Dermis microvascular lymphatic vessel endothelial cell (primary cell): ENCODE measurements around the gene CFAP298. TPM values are rescaled to one million over a fixed set of nuclear protein-coding genes. Genes with fewer than 3 reads are reported as not detected.
"Not testable (repeated sequence)": the region's sequence is repeated elsewhere in the genome, so short reads cannot be mapped to it uniquely, and the experiment has no call there.

ENCODE experiments used
- DNase-seq, 2 donors: peaks; one replicate each; pipeline versions ENCODE4 v3.0.0 to v3.0.0-alpha.2; 2010; ENCODE audit warnings: low read depth in 2 of 2
- total RNA-seq: library from RNA; depleted of rRNA; stranded (reverse); fragments of >200 nt; gene quantifications from 2 replicates; pipeline ENCODE4 v1.2.1, GENCODE V29; 2014

CFAP298 gene
- total RNA-seq, 1 donor from 2014 or later, result 34.1 TPM

DNA sequence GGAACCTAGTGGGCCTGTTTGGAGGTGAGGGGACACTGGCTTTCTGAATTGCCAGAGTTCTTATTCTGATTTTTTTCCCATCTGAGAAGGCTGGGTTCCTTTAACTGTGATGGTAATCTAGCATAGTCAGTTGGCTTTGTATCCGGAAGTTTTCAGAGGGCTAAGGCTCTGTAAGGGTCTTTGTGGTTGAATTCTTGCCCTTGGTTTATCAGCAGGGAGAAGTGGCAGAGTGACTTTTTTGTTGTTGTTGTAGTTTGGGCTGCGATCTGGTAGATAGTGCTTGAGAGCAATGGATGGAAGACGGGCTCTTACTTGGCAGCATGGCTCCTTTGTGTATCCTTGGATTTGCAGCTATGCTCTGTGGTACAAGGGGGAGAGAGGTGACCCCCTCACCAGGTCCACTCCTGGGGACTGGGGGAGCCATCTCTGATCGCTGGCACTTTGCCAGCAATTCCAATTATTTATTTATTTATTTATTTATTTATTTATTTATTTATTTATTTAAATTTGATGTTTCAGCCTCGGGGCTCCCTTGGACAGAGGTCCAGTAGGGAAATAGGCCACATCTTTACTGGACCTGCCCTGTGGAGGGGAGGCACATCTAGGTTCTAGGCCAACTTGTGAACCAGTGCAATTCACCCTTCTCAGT lies 45.3 kb downstream of the CFAP298 start:
- DNase-seq, result no peak

DNA sequence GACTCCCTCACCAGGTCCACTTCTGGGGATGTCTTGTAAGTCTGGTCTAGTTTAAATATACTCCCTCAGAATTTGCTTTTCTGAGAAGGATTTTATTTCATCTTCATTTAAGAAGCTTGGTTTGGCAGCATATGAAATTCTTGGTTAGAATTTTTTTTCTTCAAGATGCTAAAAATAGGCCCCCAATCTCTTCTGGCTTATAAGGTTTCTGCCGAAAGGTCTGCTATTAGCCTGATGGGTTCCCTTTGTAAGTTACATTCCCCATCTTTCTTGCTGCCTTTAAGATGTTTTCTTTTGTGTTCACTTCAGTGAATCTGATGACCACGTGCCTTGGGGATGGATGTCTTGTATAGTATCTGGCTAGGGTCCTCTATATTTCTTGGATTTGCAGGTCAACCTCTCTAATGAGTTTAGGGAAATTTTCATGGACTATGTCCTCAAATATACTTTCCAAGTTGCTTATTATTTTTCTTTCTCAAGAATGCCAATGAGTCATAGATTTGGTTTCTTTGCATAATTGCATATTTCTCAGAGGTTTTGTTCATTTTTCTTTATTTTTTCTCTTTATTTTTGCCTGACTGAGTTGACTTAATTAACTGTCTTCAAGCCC lies 46.2 kb downstream of the CFAP298 start:
- no peak for DNase-seq

DNA sequence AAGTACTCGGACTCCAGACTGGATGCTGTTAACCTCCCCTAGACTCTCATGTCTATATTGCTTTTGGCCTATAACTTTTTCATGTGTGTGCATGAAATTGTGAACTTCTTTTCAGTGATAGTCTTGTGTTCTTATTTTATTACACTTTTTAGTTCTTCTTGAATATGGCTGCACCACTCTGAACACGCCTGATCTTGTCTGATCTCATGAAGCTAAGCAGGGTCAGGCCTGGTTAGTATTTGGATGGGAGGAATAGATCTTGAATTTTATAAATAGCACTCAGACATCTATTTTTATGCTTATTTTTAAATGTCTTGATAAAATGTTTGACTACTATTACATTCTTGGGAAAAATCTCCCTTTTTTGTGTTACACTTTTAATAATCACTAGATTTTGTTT lies 49.3 kb downstream of the CFAP298 start:
- no peak for DNase-seq

DNA sequence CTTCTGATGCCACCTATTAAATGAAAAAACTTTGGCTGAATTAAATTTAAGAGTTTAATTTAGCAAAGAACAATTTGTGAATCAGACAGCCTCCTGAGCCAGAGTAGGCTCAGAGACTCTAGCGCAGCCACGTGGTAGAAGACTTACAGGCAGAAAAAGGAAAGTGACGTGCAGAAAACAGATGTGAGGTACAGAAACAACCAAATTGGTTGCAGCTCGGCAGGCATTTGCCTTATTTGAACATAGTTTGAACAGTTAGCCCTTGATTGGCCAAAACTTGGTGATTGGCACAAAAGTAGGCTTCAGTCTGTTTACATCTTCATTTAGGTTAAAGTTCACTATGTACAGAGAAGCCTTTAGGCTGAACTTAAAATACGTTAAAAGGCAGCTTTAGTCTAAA lies 49.8 kb downstream of the CFAP298 start:
- peak; percentile 43 to 64 for DNase-seq

DNA sequence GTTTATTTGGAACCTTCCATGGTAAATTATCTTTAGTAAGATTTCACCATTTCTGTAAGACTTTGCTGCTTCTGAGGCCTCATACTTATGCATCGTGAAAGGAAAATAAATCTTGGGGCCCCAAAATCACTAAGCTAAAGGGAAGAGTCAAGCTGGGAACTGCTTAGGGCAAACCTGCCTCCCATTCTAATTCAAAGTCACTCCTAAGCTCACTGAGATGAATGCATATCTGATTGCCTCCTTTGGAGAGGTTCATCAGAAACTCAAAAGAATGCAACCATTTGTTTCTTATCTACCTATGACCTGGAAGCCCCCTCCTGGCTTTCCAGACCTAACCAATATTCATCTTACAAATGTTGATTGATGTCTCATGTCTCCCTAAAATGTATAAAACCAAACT lies 50.7 kb downstream of the CFAP298 start:
- DNase-seq, result not testable (repeated sequence)

DNA sequence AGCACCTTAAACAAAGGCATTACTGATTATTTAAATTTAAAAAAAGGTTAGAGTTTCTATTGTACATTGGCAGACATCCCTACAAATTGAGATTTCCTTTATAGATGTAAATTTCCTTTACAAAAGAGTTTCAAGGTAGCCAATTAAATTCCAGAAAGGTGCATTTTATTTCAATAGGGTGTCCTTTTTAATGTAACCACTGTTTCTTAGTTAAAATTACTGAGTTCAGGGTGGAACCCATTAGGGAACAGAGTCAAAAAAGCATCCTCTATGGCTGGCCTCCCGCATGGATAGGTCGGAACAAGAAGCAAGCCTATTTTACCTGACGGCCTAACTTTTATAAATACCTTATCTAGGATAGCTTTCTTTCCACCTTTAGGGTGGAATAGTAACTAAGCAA lies 51.3 kb downstream of the CFAP298 start:
- DNase-seq, result no peak

DNA sequence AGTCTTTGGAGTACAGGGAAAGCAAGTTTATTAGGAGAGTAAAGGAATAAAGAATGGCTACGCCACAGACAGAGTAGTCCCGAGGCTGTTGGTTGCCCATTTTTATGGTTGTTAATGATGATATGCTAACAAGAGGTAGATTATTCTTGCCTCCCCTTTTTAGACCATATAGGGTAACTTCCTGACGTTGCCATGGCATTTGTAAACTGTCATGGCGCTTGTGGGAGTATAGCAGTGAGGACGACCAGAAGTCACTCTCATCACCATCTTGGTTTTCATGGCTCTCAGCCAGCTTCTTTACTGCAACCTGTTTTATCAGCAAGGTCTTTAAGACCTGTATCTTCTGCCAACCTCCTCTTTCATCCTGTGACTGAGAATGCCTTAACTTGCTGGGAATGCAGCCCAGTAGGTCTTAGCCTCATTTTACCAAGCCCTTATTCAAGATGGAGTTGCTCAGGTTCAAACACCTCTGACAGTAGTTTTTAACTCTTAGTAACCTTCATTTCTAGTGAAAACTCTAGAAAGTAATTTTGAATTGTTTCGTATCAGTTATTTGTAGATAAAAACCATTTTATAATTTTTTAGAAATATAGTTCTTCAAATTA lies 53.1 kb downstream of the CFAP298 start:
- DNase-seq, result no peak

DNA sequence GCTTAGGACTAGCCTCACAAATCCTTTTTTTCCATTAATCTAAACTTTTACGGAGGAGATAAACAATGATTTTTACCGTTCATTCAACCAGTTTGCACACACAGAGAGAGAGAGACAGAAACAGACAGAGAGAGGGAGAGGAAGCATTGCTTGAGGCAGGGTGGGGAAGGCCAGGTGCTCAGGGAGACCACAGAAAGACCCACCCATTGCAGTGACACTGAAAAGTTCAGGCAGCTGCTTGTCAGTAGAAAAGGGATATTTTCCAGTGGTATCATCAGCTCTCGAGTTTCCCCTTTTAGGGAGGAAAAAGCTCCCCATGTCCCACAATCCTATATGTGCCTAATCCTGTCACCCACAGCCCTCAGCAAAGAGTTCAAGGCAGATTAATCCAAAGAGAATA lies 54.1 kb downstream of the CFAP298 start:
- no peak for DNase-seq

DNA sequence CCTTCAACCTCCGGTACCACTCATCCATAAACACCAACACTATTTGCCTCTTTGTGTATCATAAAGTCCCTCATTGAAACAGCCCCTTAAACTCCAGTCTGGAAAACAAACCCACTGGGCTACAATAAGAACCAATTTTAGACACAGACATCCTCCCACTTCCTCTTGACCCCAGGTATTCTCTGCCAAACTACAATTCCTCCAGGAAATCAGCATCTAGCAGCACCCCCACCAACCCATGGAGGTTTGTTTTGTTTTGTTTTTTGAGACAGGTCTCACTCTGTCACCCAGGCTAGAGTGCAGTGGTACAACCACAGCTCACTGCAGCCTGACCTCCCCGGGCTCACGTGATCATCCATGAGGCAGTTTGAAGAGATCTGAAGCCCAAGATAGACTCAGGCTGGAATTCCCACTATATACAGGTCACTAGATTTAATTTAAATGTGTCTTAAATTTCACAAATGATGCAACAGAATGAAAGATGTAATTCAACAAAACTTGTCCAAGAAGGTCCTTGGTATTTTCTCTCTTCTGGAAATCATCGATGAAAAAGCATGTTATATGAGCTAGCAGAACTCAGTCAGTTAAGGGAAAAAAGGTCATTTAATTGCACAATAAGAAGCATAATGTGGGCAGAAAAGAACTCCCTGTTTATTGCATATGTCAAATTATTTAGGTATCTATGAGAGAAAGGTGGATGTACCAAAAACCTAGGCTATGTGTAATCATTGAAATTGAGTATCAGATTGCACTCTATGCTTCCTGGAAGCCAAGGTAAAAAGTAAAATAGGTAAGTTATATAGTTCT lies 57.1 kb downstream of the CFAP298 start:
- no peak for DNase-seq

DNA sequence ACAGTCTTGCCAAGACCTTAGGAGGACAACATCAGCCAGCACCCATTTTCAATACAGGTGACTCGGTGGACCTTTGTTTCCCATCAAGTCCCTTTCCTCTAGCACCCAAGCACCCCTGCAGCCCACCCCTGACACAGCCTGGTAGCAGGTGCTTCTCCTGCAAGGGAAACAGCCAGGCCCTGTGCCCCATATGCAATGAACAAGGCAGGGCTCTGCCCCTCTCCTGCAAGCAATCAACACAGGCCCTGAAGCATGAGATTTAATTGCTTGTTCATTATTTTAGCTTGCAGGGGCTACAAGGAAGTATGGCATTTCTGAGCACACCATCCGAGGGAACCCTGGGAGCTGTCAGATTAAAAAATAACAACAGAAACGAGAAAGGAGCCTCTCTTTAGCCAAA lies 62.3 kb downstream of the CFAP298 start:
- no peak for DNase-seq

DNA sequence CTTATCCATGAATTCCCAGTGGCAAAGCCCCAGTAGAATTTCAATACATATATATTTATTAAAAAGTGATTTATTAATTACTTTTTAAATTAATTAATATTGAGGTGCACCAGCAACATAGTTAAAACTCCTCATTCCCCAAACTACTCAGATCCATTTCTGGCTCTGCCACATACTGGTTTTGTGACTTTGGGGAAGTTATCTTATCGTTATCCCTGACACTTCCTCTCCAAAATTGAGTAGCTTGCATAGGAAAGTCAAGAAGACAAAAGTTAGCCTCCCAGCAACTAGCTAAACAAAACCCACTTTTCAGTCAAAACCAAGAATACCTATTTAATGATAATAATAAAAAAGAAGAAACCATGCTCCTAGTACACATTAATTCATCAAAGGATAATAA lies 62.7 kb downstream of the CFAP298 start:
- no peak for DNase-seq

Other genes starting within 250 kb of the CFAP298 start
- gene URB1, start 219.4 kb downstream of the CFAP298 start, total RNA-seq, result 13.5 and 18.3 TPM in 2 replicates
- 15.9 and 23.4 TPM in 2 replicates for gene EVA1C, start 199.7 kb downstream of the CFAP298 start, total RNA-seq
- gene TCP10L, start 26.9 kb downstream of the CFAP298 start, total RNA-seq, result under 0.01 and 0.26 TPM in 2 replicates
- 7.1 and 9.2 TPM in 2 replicates for gene SYNJ1, start 115.6 kb upstream of the CFAP298 start, total RNA-seq
- gene PAXBP1, start 159.4 kb upstream of the CFAP298 start, total RNA-seq, result 12.1 and 14.7 TPM in 2 replicates